ENCODE measurements around the gene AIDA. TPM values are rescaled to one million over a fixed set of nuclear protein-coding genes. Genes with fewer than 3 reads are reported as not detected.

AIDA gene
- polyA plus RNA-seq, 2 of the 4 experiments (the other 2 are of a cell fraction) = 50.3 to 90.1 TPM

- CTCF ChIA-PET = interaction anchor here (1.4 to 3.9 kb wide), 5 partner anchors 19 to 947 kb away, joined by 4 to 22 read pairs (median 7); no protein-coding TSS in a partner anchor
These were observed 24.2 kb upstream of the AIDA start for GRCh38 chr1:222736470-222736869.

GRCh38 chr1:222734740-222735139 lies 22.4 kb upstream of the AIDA start:
- Histone ChIP-seq H3K27ac (no peak overlapping the region), H3K4me2 (no peak overlapping the region), H3K4me1 (peaks cover 9% of the 10 kb centered on the region; the same call in 2 of the 3 replicates), H3K4me3 (no peak overlapping the region), H3K9me3 (no peaks in the 10 kb centered on the region)
- no peak for ATAC-seq
- ChIA-PET POLR2A (no interaction called here), CTCF (interaction anchor here (3.9 kb wide), 1 partner anchor 347 kb away, joined by 22 read pairs; no protein-coding TSS in a partner anchor)
- 88% methylated on average over 1 of the region's 1 CpG for WGBS (ENCODE audit: missing lambda C conversion rate)
- FAIRE-seq = no peak
- peak; percentile 92 for TF ChIP-seq MAFK (IDR thresholded peaks at IDR 0.05; ENCODE audit: partially characterized antibody)
- no peak for TF ChIP-seq CBX8 (IDR thresholded peaks at IDR 0.05)
- no peak for DNase-seq (ENCODE audit: low read depth in 1 of 2, low spot score in 1 of 2)

More at GRCh38 chr1:222736470-222736869, 24.2 kb upstream of the AIDA start:
- Histone ChIP-seq H3K9me3 (no peaks in the 10 kb centered on the region), H3K27ac (no peak overlapping the region), H3K4me3 (no peak overlapping the region), H3K4me2 (no peak overlapping the region), H3K4me1 (peaks cover 9% of the 10 kb centered on the region; the same call in 2 of the 3 replicates)
- DNase-seq (ENCODE audit: low read depth in 1 of 2, low spot score in 1 of 2) = no peak
- no peak for ATAC-seq
- WGBS (ENCODE audit: missing lambda C conversion rate) = 91% methylated on average over 5 of the region's 5 CpGs
- POLR2A ChIA-PET = no interaction called here
- TF ChIP-seq MAX (IDR thresholded peaks at IDR 0.05) = no peak
- TF ChIP-seq CHD2 (IDR thresholded peaks at IDR 0.05; ENCODE audit: low read length, partially characterized antibody) = no peak
- no peak for TF ChIP-seq MAZ (IDR thresholded peaks at IDR 0.05; ENCODE audit: borderline replicate concordance, low read depth, low read length)
- FAIRE-seq = no peak

GRCh38 chr1:222732216-222733159 lies 20.2 kb upstream of the AIDA start:
- ChIA-PET POLR2A (no interaction called here), CTCF (interaction anchor here (0.7 to 1.2 kb wide), 3 partner anchors 11 to 267 kb away, joined by 3 to 4 read pairs (median 3); no protein-coding TSS in a partner anchor)
- no peak overlapping the region for H3K4me2 ChIP-seq
- WGBS (ENCODE audit: missing lambda C conversion rate) = 90% methylated on average over 3 of the region's 3 CpGs
- ATAC-seq = no peak
- H3K27ac ChIP-seq = no peak overlapping the region
- DNase-seq (ENCODE audit: low read depth in 1 of 2, low spot score in 1 of 2) = no peak
- no peak overlapping the region for H3K4me3 ChIP-seq
- H3K4me1 ChIP-seq = peaks cover 9% of the 10 kb centered on the region; the same call in 2 of the 3 replicates
- FAIRE-seq = no peak
- H3K9me3 ChIP-seq = no peaks in the 10 kb centered on the region
- TF ChIP-seq ZSCAN20 (CRISPR knock-in tag; IDR thresholded peaks at IDR 0.05) (no peak), GATA3 (IDR thresholded peaks at IDR 0.05; ENCODE audit: borderline replicate concordance) (no peak), ZNF302 (CRISPR knock-in tag; IDR thresholded peaks at IDR 0.05) (no peak), HEYL (CRISPR knock-in tag; IDR thresholded peaks at IDR 0.05) (no peak), HES2 (IDR thresholded peaks at IDR 0.05) (no peak), CEBPB (IDR thresholded peaks at IDR 0.05) (no peak), NPAS2 (CRISPR knock-in tag; IDR thresholded peaks at IDR 0.05; ENCODE audit: borderline replicate concordance) (no peak), BCL3 (IDR thresholded peaks at IDR 0.05) (no peak), PBX3 (IDR thresholded peaks at IDR 0.05) (no peak), HOXB5 (CRISPR knock-in tag; IDR thresholded peaks at IDR 0.05) (no peak), USF2 (IDR thresholded peaks at IDR 0.05) (no peak)

Data from A549 (cell line).